GM21515 (cell line): ENCODE results near the gene APCS.

Experiments used
- ATAC-seq: cut with Tn5 transposase; IDR thresholded peaks from one replicate; pipeline ENCODE4 v1.9.1; 2021; ENCODE audit not compliant: unreplicated experiment

The APCS gene, protein sequence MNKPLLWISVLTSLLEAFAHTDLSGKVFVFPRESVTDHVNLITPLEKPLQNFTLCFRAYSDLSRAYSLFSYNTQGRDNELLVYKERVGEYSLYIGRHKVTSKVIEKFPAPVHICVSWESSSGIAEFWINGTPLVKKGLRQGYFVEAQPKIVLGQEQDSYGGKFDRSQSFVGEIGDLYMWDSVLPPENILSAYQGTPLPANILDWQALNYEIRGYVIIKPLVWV

DNA sequence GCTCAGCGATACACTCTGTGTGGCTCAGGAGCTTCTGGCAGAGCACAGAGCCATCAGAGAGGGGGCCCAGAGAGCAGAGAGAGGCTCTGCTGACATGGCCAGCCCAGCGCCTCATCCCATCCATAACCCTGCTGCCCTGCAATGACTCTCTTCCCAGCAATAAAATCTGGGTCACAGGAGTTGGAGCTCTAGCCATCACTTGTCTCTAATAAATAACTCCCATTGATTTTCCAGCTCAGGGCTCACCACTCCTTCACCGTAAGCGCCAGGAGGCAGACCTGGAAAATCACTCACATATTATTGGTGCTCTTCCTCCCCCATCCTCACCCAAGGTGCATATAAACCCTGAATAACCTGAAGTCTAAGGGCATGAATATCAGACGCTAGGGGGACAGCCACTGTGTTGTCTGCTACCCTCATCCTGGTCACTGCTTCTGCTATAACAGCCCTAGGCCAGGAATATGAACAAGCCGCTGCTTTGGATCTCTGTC lies at the start of gene APCS:
Gene APCS (plus strand): TSS at position 366 of the 491 bp plus-strand sequence. CDS start 96 bp downstream, at position 462.
- ATAC-seq, result no peak

- no peak for ATAC-seq
These were observed 39.5 kb upstream of the APCS start for GRCh38 chr1:159548126-159548525.

- no peak for ATAC-seq
These were observed 33.4 kb upstream of the APCS start for GRCh38 chr1:159554261-159554660.

GRCh38 chr1:159554696-159555095 lies 32.9 kb upstream of the APCS start:
- no peak for ATAC-seq

GRCh38 chr1:159556931-159557369 lies 30.7 kb upstream of the APCS start:
- ATAC-seq, result no peak

DNA sequence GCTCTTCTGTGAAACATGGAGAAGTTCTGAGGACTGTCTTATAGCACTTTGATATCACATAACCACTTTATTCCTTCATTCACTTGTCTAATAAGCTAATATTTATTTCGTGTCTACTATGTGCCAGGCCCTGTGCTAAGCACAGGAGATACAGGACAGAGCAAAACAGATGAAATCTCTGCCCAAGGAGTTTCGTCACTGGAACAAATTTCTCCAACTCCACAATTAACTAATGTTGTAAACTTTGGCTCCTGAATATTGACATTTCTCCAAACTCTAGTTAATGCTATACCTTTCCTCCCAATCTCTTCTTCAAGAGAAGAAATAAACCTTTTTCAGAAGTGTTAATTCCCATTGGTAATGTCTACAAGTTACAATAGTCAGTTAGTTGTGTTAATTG lies 27.0 kb upstream of the APCS start:
- ATAC-seq, result no peak

DNA sequence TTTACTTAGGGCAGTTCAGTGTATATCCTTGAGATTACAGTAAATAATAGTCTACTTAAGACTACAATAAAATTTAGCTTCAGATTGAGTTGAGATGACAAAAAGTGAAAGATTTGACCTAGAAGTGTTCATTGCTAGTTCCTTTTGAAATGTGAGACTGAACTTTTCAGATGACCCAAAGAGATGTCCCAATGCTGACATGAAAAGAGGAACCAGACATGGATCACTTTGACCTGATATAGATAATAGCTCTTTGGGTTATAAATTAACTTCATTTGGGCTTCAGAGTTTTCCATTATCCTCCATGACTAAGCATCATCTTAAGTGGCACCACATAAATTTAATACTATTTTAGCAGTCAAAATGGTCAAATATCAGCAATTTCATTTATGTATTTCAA lies 26.1 kb upstream of the APCS start:
- ATAC-seq, result no peak

DNA sequence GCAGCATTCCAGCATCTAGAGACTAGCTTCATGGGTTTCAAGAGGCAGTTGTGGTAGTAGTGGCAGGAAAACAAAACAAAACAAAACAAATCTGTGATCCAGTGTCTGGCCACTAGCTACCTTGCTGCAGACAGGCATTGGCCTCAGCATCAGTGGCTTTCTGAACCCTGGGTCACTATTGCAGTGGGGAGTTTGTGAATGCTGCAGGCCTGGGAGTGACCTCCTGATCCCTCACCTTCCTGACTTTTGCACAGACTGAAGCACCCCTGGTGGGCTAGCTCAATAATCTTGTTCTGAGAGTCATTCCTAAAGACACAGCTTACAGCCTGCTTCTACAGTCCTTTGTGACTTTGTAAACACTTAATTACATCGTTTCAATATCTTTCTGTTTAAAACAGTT lies 24.9 kb upstream of the APCS start:
- no peak for ATAC-seq

DNA sequence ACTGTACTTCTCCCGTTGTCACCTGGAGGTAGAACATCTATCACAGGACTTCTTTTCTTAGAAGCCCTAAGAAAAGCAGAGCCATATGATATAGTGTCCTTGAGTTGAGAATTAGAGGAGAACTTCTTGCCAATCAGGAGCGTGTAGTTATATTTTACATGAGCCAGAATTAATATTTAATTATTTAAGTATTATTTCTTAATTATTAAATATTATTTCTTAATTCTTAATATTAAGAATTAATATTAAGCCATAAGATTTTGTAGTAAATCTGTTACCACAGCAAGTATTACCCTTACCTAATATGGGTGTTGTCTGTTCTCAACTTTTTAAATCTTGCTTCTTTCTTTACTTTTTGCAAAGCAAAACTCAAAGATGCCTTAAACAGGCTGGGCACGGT lies 10.2 kb upstream of the APCS start:
- ATAC-seq, result no peak

DNA sequence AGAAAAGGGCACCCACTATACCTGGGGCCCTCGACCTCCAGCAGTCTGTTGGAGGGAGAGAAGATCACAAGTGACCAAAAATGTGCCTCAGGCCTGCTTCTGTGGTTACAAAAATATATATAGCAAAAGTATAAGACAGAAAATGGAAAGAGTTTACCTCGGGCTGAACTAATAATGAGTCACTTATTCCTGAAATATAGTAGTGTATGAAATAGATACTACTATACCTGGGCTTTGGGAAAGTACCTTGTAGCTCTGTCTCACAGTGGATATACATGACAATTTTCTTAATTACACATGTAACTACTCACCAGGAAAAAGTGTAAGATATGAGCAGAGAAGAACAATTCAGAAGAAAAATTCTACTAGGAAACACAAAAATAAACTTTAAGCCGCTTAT lies 7.3 kb upstream of the APCS start:
- ATAC-seq, result no peak

GRCh38 chr1:159581422-159581821 lies 6.2 kb upstream of the APCS start:
- ATAC-seq, result no peak

- no peak for ATAC-seq
These were observed 3.1 kb upstream of the APCS start for GRCh38 chr1:159584536-159584935.

DNA sequence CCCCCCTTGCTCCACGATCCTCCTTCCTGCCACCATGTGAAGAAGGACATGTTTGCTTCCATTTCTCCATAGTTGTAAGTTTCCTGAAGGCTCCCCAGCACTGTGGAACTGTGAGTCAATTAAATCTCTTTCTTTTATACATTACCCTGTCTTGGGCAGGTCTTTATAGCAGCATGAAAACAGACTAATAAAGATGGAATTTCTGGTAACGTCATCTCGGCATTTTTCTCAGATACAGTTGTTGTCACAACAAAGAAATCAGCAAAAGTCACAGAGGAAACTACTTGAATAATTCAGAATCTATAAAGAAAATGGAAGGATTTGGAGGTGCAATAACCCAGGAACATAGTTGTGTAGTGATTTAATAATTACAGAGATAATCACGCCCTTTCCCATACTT lies 4.4 kb downstream of the APCS start:
- ATAC-seq, result no peak

- no peak for ATAC-seq
These were observed 7.2 kb downstream of the APCS start for GRCh38 chr1:159594625-159595405.

- ATAC-seq, result no peak
These were observed 10.6 kb downstream of the APCS start for GRCh38 chr1:159598196-159598595.

GRCh38 chr1:159600894-159601293 lies 13.3 kb downstream of the APCS start:
- ATAC-seq, result no peak

GRCh38 chr1:159602501-159602999 lies 14.9 kb downstream of the APCS start:
- no peak for ATAC-seq

- ATAC-seq, result no peak
These were observed 24.7 kb downstream of the APCS start for GRCh38 chr1:159612211-159612885.

DNA sequence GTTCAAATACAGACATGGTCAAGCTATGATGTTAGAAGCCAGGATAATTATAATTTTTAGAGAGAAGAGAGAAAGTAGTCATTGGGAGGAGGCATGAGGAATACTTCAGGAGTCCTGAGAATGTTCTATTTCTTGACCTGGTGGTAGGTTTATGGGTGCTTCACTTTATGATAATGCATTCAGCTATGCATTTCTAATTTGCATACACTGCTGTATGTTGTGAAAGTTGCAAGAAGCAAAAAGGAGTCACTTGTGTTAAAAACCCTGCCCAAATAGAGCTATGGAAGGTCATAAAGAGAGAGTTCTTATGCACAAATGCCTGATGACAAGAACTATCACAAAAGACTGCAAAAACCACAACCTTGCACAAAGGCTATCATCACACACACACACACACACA lies 45.3 kb downstream of the APCS start:
- no peak for ATAC-seq
